WTC11 (cell line): Measurements from ENCODE around the gene ATXN7.

Source experiments
- ATF1 ChIP-seq: sonication (generic); formaldehyde crosslinking; IDR thresholded peaks from 2 replicates; pipeline ENCODE4 v1.8.1; 2023; ENCODE audit warnings: mild to moderate bottlenecking, moderate library complexity, missing genetic modification reagents
- ESRRA ChIP-seq: sonication (generic); formaldehyde crosslinking; IDR thresholded peaks from 2 replicates; pipeline ENCODE4 v1.8.1; 2022; ENCODE audit warnings: mild to moderate bottlenecking, missing genetic modification reagents, borderline replicate concordance
- GABPB1 ChIP-seq: sonication (generic); formaldehyde crosslinking; IDR thresholded peaks from 2 replicates; pipeline ENCODE4 v1.8.1; 2023; ENCODE audit warnings: mild to moderate bottlenecking, missing genetic modification reagents
- JUN ChIP-seq: sonication (generic); formaldehyde crosslinking; IDR thresholded peaks from 2 replicates; pipeline ENCODE4 v1.8.0; 2023; ENCODE audit warnings: mild to moderate bottlenecking, missing genetic modification reagents
- NFYB ChIP-seq: sonication (generic); formaldehyde crosslinking; conservative IDR thresholded peaks from 2 replicates; pipeline ENCODE4 v1.8.0; 2022; ENCODE audit warnings: low read depth, missing genetic modification reagents
- SP1 ChIP-seq: sonication (generic); formaldehyde crosslinking; conservative IDR thresholded peaks from 2 replicates; pipeline ENCODE4 v1.8.1; 2022; ENCODE audit warnings: missing genetic modification reagents
- ZNF138 ChIP-seq: sonication (generic); formaldehyde crosslinking; conservative IDR thresholded peaks from 2 replicates; pipeline ENCODE4 v1.8.1; 2022; ENCODE audit warnings: mild to moderate bottlenecking, moderate library complexity, missing genetic modification reagents
- ZNF416 ChIP-seq: fragments of 250-450 bp; sonication (Bioruptor Pico); IDR thresholded peaks from 2 replicates; pipeline ENCODE4 v1.9.0; 2021; ENCODE audit warnings: mild to moderate bottlenecking, inconsistent platforms
- TF ChIP-seq, protein P1 (sequence below): sonication (generic); formaldehyde crosslinking; IDR thresholded peaks from 2 replicates; pipeline ENCODE4 v1.8.1; 2022; ENCODE audit warnings: low read depth, mild to moderate bottlenecking, moderate library complexity, missing genetic modification reagents, borderline replicate concordance
- TF ChIP-seq, protein P2 (sequence below): fragments of 200-600 bp; IDR thresholded peaks from 2 replicates; pipeline ENCODE4 v1.8.0; 2022; ENCODE audit warnings: antibody characterized with exemption
- TF ChIP-seq, protein P3 (sequence below): sonication (generic); formaldehyde crosslinking; IDR thresholded peaks from 2 replicates; pipeline ENCODE4 v1.8.1; 2022; ENCODE audit warnings: low read depth, missing genetic modification reagents, borderline replicate concordance
- TF ChIP-seq, protein P4 (sequence below): sonication (generic); formaldehyde crosslinking; IDR thresholded peaks from 2 replicates; pipeline ENCODE4 v1.8.1; 2022; ENCODE audit warnings: mild to moderate bottlenecking, missing genetic modification reagents, moderate library complexity, borderline replicate concordance

DNA sequence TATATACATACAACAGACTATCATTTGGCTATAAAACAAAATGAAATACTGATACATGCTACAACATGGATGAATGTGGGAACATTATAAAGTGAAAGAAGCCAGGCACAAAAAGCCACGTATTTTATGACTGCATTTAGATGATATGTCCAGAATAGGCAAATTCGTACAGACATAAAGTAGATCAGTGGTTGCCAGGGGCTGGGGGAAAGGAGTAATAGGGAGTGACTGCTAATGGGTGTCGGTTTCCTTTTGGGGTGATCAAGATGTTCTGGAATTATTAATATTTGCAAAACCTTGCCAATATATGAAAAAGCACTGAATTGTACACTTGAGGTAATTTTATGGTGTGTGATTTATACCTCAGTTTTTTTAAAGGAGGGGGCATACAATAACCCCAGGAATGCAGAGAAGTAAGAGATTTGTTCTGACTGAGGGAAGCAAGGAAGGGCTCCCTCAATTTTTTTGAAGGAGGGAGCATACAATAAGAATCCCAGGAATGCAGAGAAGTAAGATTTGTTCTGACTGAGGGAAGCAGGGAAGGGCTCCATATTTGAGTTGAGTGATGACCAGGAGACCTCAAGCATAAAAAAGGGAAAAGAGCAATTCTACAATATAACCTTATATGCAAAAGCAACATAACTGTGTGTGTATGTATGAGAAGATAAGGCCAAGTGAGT lies 153.4 kb downstream of the ATXN7 start:
- TF ChIP-seq, protein P1, sequence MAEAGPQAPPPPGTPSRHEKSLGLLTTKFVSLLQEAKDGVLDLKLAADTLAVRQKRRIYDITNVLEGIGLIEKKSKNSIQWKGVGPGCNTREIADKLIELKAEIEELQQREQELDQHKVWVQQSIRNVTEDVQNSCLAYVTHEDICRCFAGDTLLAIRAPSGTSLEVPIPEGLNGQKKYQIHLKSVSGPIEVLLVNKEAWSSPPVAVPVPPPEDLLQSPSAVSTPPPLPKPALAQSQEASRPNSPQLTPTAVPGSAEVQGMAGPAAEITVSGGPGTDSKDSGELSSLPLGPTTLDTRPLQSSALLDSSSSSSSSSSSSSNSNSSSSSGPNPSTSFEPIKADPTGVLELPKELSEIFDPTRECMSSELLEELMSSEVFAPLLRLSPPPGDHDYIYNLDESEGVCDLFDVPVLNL (CRISPR knock-in tag): no peak
- TF ChIP-seq, protein P2, sequence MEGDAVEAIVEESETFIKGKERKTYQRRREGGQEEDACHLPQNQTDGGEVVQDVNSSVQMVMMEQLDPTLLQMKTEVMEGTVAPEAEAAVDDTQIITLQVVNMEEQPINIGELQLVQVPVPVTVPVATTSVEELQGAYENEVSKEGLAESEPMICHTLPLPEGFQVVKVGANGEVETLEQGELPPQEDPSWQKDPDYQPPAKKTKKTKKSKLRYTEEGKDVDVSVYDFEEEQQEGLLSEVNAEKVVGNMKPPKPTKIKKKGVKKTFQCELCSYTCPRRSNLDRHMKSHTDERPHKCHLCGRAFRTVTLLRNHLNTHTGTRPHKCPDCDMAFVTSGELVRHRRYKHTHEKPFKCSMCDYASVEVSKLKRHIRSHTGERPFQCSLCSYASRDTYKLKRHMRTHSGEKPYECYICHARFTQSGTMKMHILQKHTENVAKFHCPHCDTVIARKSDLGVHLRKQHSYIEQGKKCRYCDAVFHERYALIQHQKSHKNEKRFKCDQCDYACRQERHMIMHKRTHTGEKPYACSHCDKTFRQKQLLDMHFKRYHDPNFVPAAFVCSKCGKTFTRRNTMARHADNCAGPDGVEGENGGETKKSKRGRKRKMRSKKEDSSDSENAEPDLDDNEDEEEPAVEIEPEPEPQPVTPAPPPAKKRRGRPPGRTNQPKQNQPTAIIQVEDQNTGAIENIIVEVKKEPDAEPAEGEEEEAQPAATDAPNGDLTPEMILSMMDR: no peak
- TF ChIP-seq, protein P3, sequence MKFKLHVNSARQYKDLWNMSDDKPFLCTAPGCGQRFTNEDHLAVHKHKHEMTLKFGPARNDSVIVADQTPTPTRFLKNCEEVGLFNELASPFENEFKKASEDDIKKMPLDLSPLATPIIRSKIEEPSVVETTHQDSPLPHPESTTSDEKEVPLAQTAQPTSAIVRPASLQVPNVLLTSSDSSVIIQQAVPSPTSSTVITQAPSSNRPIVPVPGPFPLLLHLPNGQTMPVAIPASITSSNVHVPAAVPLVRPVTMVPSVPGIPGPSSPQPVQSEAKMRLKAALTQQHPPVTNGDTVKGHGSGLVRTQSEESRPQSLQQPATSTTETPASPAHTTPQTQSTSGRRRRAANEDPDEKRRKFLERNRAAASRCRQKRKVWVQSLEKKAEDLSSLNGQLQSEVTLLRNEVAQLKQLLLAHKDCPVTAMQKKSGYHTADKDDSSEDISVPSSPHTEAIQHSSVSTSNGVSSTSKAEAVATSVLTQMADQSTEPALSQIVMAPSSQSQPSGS (CRISPR knock-in tag): no peak
- TF ChIP-seq ATF1 (CRISPR knock-in tag) (no peak), SP1 (no peak), JUN (no peak), ESRRA (CRISPR knock-in tag) (no peak), GABPB1 (no peak), NFYB (CRISPR knock-in tag) (no peak), ZNF416 (no peak), ZNF138 (CRISPR knock-in tag) (no peak)
- TF ChIP-seq, protein P4, sequence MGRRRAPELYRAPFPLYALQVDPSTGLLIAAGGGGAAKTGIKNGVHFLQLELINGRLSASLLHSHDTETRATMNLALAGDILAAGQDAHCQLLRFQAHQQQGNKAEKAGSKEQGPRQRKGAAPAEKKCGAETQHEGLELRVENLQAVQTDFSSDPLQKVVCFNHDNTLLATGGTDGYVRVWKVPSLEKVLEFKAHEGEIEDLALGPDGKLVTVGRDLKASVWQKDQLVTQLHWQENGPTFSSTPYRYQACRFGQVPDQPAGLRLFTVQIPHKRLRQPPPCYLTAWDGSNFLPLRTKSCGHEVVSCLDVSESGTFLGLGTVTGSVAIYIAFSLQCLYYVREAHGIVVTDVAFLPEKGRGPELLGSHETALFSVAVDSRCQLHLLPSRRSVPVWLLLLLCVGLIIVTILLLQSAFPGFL (CRISPR knock-in tag): no peak
